Stimulated activated CD8-positive, alpha-beta memory T cell treated with anti-CD3 and anti-CD28 coated beads, Interleukin-7, amount 100 ng/mL, for 24 hours (primary cell): ENCODE results near the gene BRD4.

ENCODE experiments used
- DNase-seq: peaks from one replicate; pipeline ENCODE4 v3.0.0-alpha.2; 2020; ENCODE audit warnings: low read depth

Gene BRD4

GRCh38 chr19:15248648-15249527 lies 83.5 kb downstream of the BRD4 start:
- DNase-seq = no peak

- no peak for DNase-seq
These were observed 84.2 kb downstream of the BRD4 start for GRCh38 chr19:15248106-15248505.

GRCh38 chr19:15247107-15248014 lies 85.0 kb downstream of the BRD4 start:
- no peak for DNase-seq

- DNase-seq = no peak
These were observed 86.2 kb downstream of the BRD4 start for GRCh38 chr19:15246198-15246481.

- no peak for DNase-seq
These were observed 86.8 kb downstream of the BRD4 start for GRCh38 chr19:15245370-15246197.

GRCh38 chr19:15244808-15245207 lies 87.5 kb downstream of the BRD4 start:
- DNase-seq = no peak

GRCh38 chr19:15244106-15244803 lies 88.1 kb downstream of the BRD4 start:
- DNase-seq = no peak

GRCh38 chr19:15243236-15243957 lies 88.9 kb downstream of the BRD4 start:
- no peak for DNase-seq

- no peak for DNase-seq
These were observed 91.0 kb downstream of the BRD4 start for GRCh38 chr19:15241259-15241910.

- DNase-seq = no peak
These were observed 91.8 kb downstream of the BRD4 start for GRCh38 chr19:15240515-15240914.

GRCh38 chr19:15239337-15239949 lies 92.9 kb downstream of the BRD4 start:
- no peak for DNase-seq

- DNase-seq = no peak
These were observed 93.6 kb downstream of the BRD4 start for GRCh38 chr19:15238639-15239155.

- DNase-seq = no peak
These were observed 94.3 kb downstream of the BRD4 start for GRCh38 chr19:15237759-15238638.

GRCh38 chr19:15236886-15237285 lies 95.5 kb downstream of the BRD4 start:
- no peak for DNase-seq

GRCh38 chr19:15235781-15236180 lies 96.6 kb downstream of the BRD4 start:
- DNase-seq = no peak

- no peak for DNase-seq
These were observed 97.8 kb downstream of the BRD4 start for GRCh38 chr19:15234431-15235130.

GRCh38 chr19:15231271-15231670 lies 101.1 kb downstream of the BRD4 start:
- no peak for DNase-seq

GRCh38 chr19:15227261-15227660 lies 105.1 kb downstream of the BRD4 start:
- DNase-seq = no peak
